ENCODE results near the gene RNASE7.
A peak's percentile ranks its signal among the peaks of the same experiment; 100 is the strongest.
"Not testable (repeated sequence)": the region's sequence is repeated elsewhere in the genome, so short reads cannot be mapped to it uniquely, and the experiment has no call there.

Gene RNASE7

GRCh38 chr14:21023817-21024584, 18.2 kb upstream of the RNASE7 start:
- DNase-seq, result no peak

GRCh38 chr14:21024585-21025370, 17.4 kb upstream of the RNASE7 start, which contains the start of gene NDRG2:
Gene NDRG2 (minus strand): TSS chr14:21025061. CDS start chr14:21023315, 1,746 bp downstream.
- peak; percentile 27 for DNase-seq

- DNase-seq, result no peak
Observed at GRCh38 chr14:21025371-21026273, 16.5 kb upstream of the RNASE7 start.

- DNase-seq, result no peak
Observed at GRCh38 chr14:21026274-21026987, 15.7 kb upstream of the RNASE7 start.

GRCh38 chr14:21026988-21027315, 15.2 kb upstream of the RNASE7 start:
- DNase-seq, result no peak

- no peak for DNase-seq
Observed at GRCh38 chr14:21029917-21030316, 12.2 kb upstream of the RNASE7 start, which contains the start of gene TPPP2. Gene TPPP2 (plus strand): TSS chr14:21030217. CDS start chr14:21030582, 365 bp downstream.

GRCh38 chr14:21030531-21030930, 11.6 kb upstream of the RNASE7 start:
- no peak for DNase-seq

GRCh38 chr14:21032326-21033132, 9.6 kb upstream of the RNASE7 start:
- DNase-seq, result no peak

- DNase-seq, result no peak
Observed at GRCh38 chr14:21033133-21033698, 8.9 kb upstream of the RNASE7 start.

- DNase-seq, result no peak
Observed at GRCh38 chr14:21034707-21035106, 7.5 kb upstream of the RNASE7 start, which contains the start of gene RNASE13. Gene RNASE13 (minus strand): TSS chr14:21034807. CDS start chr14:21034288, 519 bp downstream.

- DNase-seq, result no peak
Observed at GRCh38 chr14:21036751-21037150, 5.4 kb upstream of the RNASE7 start.

GRCh38 chr14:21037156-21037555, 5.0 kb upstream of the RNASE7 start:
- no peak for DNase-seq

GRCh38 chr14:21038441-21039422, 3.4 kb upstream of the RNASE7 start:
- DNase-seq, result no peak

- DNase-seq, result peak; percentile 27
Observed at GRCh38 chr14:21039585-21040369, 2.4 kb upstream of the RNASE7 start.

GRCh38 chr14:21040370-21040925, 1.7 kb upstream of the RNASE7 start:
- no peak for DNase-seq

- not testable (repeated sequence) for DNase-seq
Observed at GRCh38 chr14:21040941-21041340, 1.2 kb upstream of the RNASE7 start.

GRCh38 chr14:21042918-21043317, 756 bp downstream of the RNASE7 start:
- DNase-seq, result no peak

- DNase-seq, result no peak
Observed at GRCh38 chr14:21043387-21043973, 1.3 kb downstream of the RNASE7 start.

Data from NCI-H345 (cell line).